HCT116 (cell line): ENCODE results near the gene NIM1K. TPM values are rescaled to one million over a fixed set of nuclear protein-coding genes. Genes with fewer than 3 reads are reported as not detected.

ENCODE experiments used
- ATAC-seq: fragments of 200-7000 bp; cut with Tn5 transposase; 2 replicates; pipeline ENCODE4 v1.9.1; 2020; ENCODE audit warnings: mild to moderate bottlenecking, moderate library complexity
- BruUV-seq: library from RNA; stranded (reverse); fragments of 400-500 nt; replicated peaks from 2 replicates; lab custom pipeline; 2021; lab: Mats Ljungman, UMichigan
- CTCF ChIA-PET: fragments of 300-600 bp; sonication (Branson Sonifier 250); formaldehyde crosslinking; loops from one replicate; lab custom pipeline; 2021; ENCODE audit warnings: antibody characterized with exemption; lab: Charles Lee
- POLR2A ChIA-PET: fragments of 300-600, 350-600 bp; sonication (Branson Sonifier 250); formaldehyde crosslinking; loops from one replicate; lab custom pipeline; 2021; ENCODE audit warnings: antibody characterized with exemption; lab: Charles Lee
- RAD21 ChIA-PET, 2 experiments: fragments of 300-600 bp; sonication (Branson Sonifier 250); formaldehyde crosslinking; loops; one replicate each; lab custom pipeline; 2023; ENCODE audit warnings: low total read pairs in 2 of 2; ENCODE audit not compliant: uncharacterized antibody in 2 of 2, unreplicated experiment in 2 of 2, low non-redundant PET in 1 of 2; lab: Charles Lee
- DNase-seq: peaks from one replicate; pipeline ENCODE4 v3.0.0-alpha.2; 2010; ENCODE audit warnings: low read depth, low spot score
- H2AFZ ChIP-seq: fragments of 200-600 bp; shearing (Covaris generic), sonication (generic); 2 replicates; pipeline ENCODE4 v1.6.1; 2017; ENCODE audit warnings: low read depth, mixed run types, mixed read lengths, antibody characterized with exemption, low read length; ENCODE audit not compliant: poor library complexity, severe bottlenecking
- H3K27ac ChIP-seq: 2 replicates; pipeline ENCODE4 v1.5.1; 2012; ENCODE audit warnings: low read depth, low read length
- H3K27me3 ChIP-seq: fragments of 200-600 bp; sonication (generic); 2 replicates; pipeline ENCODE4 v1.6.1; 2016; ENCODE audit warnings: mixed run types, low read length, mixed read lengths; ENCODE audit not compliant: insufficient read depth
- H3K36me3 ChIP-seq, 2 experiments: fragments of 200-500 bp in 1 of 2; fragments of 200-600 bp in 1 of 2; sonication (Bioruptor generic) in 1 of 2; sonication (generic) in 1 of 2; 2 replicates each; pipeline versions ENCODE4 v1.5.1 to v1.6.1; 2014 to 2016; ENCODE audit warnings: low read length in 2 of 2, inconsistent platforms in 1 of 2, mixed read lengths in 1 of 2, mixed run types in 1 of 2; ENCODE audit not compliant: insufficient read depth in 2 of 2, control insufficient read depth in 1 of 2
- H3K4me1 ChIP-seq, 2 experiments: fragments of 200-600 bp in 1 of 2; sonication (generic) in 1 of 2; 2 replicates each; pipeline versions ENCODE4 v1.5.1 to v1.6.1; 2012 to 2017; ENCODE audit warnings: low read length in 2 of 2, inconsistent platforms in 1 of 2, mild to moderate bottlenecking in 1 of 2, mixed read lengths in 1 of 2, mixed run types in 1 of 2, moderate library complexity in 1 of 2; ENCODE audit not compliant: insufficient read depth in 2 of 2, control insufficient read depth in 1 of 2
- H3K4me2 ChIP-seq: fragments of 200-600 bp; sonication (generic); 2 replicates; pipeline ENCODE4 v1.6.1; 2017; ENCODE audit warnings: mixed run types, low read length, mixed read lengths
- H3K4me3 ChIP-seq, 2 experiments: fragments of 200-600 bp in 1 of 2; sonication (generic) in 1 of 2; replicated peaks in 1 of 2; 2 replicates each; pipeline ENCODE4 v1.5.1; 2011 to 2016; ENCODE audit warnings: low read length in 2 of 2, control low read depth in 1 of 2, low read depth in 1 of 2, mild to moderate bottlenecking in 1 of 2, mixed read lengths in 1 of 2, mixed run types in 1 of 2
- H3K79me2 ChIP-seq: fragments of 200-600 bp; sonication (generic); 2 replicates; pipeline ENCODE4 v1.6.1; 2017; ENCODE audit warnings: mild to moderate bottlenecking, mixed run types, low read length, moderate library complexity, mixed read lengths; ENCODE audit not compliant: insufficient read depth
- H3K9ac ChIP-seq: fragments of 200-600 bp; sonication (generic); 2 replicates; pipeline ENCODE4 v1.6.1; 2016; ENCODE audit warnings: low read length, mixed read lengths
- H3K9me2 ChIP-seq: fragments of 200-600 bp; sonication (generic), shearing (Covaris generic); 2 replicates; pipeline ENCODE4 v1.6.1; 2017; ENCODE audit warnings: mixed run types, mild to moderate bottlenecking, moderate library complexity; ENCODE audit not compliant: insufficient read depth
- H3K9me3 ChIP-seq, 2 experiments: fragments of 200-500 bp in 1 of 2; fragments of 200-600 bp in 1 of 2; sonication (Bioruptor generic) in 1 of 2; sonication (generic) in 1 of 2; 2 replicates each; pipeline ENCODE4 v1.6.1; 2014 to 2017; ENCODE audit warnings: low read length in 2 of 2, mixed read lengths in 2 of 2, inconsistent platforms in 1 of 2, low read depth in 1 of 2, mild to moderate bottlenecking in 1 of 2, mixed run types in 1 of 2, moderate library complexity in 1 of 2; ENCODE audit not compliant: control insufficient read depth in 1 of 2, insufficient read depth in 1 of 2
- H4K20me1 ChIP-seq: fragments of 200-600 bp; sonication (generic), shearing (Covaris generic); 2 replicates; pipeline ENCODE4 v1.6.1; 2017; ENCODE audit warnings: mixed run types, mild to moderate bottlenecking, moderate library complexity; ENCODE audit not compliant: insufficient read depth
- CBX3 ChIP-seq: IDR thresholded peaks from 2 replicates; pipeline ENCODE4 v1.6.1; 2012; ENCODE audit warnings: low read depth
- EGR1 ChIP-seq: IDR thresholded peaks from 2 replicates; pipeline ENCODE4 v1.6.1; 2012; ENCODE audit warnings: low read depth
- EZH2 ChIP-seq: fragments of 200-600 bp; sonication (generic); IDR thresholded peaks from 2 replicates; pipeline ENCODE4 v1.6.1; 2017; ENCODE audit warnings: antibody characterized with exemption, mixed run types
- EZH2phosphoT487 ChIP-seq: fragments of 200-600 bp; IDR thresholded peaks from 2 replicates; pipeline ENCODE4 v1.6.1; 2018; ENCODE audit warnings: antibody characterized with exemption, borderline replicate concordance
- FOSL1 ChIP-seq: IDR thresholded peaks from 2 replicates; pipeline ENCODE4 v1.6.1; 2012; ENCODE audit warnings: low read depth
- POLR2A ChIP-seq: IDR thresholded peaks from 2 replicates; pipeline ENCODE4 v1.7.0; 2011; ENCODE audit warnings: borderline replicate concordance; ENCODE audit not compliant: insufficient read depth, insufficient read length; ENCODE audit errors: extremely low read depth
- POLR2AphosphoS5 ChIP-seq: IDR thresholded peaks from 2 replicates; pipeline ENCODE4 v1.6.1; 2011; ENCODE audit warnings: mild to moderate bottlenecking, low read depth, low read length, moderate library complexity
- SRF ChIP-seq: IDR thresholded peaks from 2 replicates; pipeline ENCODE4 v1.6.1; 2012; ENCODE audit warnings: low read depth
- TCF7L2 ChIP-seq: IDR thresholded peaks from 2 replicates; pipeline ENCODE4 v1.7.0; 2011; ENCODE audit warnings: borderline replicate concordance, inconsistent platforms; ENCODE audit not compliant: insufficient read depth, insufficient read length; ENCODE audit errors: extremely low read depth
- YY1 ChIP-seq: IDR thresholded peaks from 2 replicates; pipeline ENCODE4 v1.6.1; 2011; ENCODE audit warnings: low read length, low read depth, moderate library complexity, mild to moderate bottlenecking; ENCODE audit not compliant: insufficient replicate concordance; ENCODE audit errors: extremely low read depth
- ZFX ChIP-seq: fragments of 450-650 bp; IDR thresholded peaks from 2 replicates; pipeline ENCODE4 v1.6.1; 2017
- ZNF274 ChIP-seq: fragments of 200-500 bp; sonication (Bioruptor generic); IDR thresholded peaks from 2 replicates; pipeline ENCODE4 v1.6.1; 2014; ENCODE audit warnings: mild to moderate bottlenecking, low read depth, low read length, inconsistent platforms
- intact Hi-C: fragments of 100-400 bp; cut with micrococcal nuclease; formaldehyde crosslinking; loops from 2 replicates; pipeline ENCODE4 v1.10.0; 2022
- total RNA-seq: library from RNA; stranded (reverse); gene quantifications from one replicate; pipeline ENCODE4 v1.2.1, GENCODE V29; 2021; ENCODE audit not compliant: unreplicated experiment
- TF ChIP-seq, protein P1 (sequence below), 3 experiments: fragments of 200-600 bp in 1 of 3; sonication (generic) in 1 of 3; IDR thresholded peaks in 2 of 3; conservative IDR thresholded peaks in 1 of 3; 2 replicates each; pipeline ENCODE4 v1.5.1; 2012 to 2017; ENCODE audit warnings: low read depth in 2 of 3, low read length in 2 of 3, antibody characterized with exemption in 1 of 3, borderline replicate concordance in 1 of 3, control low read depth in 1 of 3, mild to moderate bottlenecking in 1 of 3, mixed read lengths in 1 of 3, mixed run types in 1 of 3, moderate library complexity in 1 of 3; ENCODE audit not compliant: insufficient read depth in 1 of 3
- TF ChIP-seq, protein P2 (sequence below): IDR thresholded peaks from 2 replicates; pipeline ENCODE4 v1.6.1; 2012

NIM1K gene
- total RNA-seq, 1 experiment from 2014 or later = 0.44 TPM

DNA sequence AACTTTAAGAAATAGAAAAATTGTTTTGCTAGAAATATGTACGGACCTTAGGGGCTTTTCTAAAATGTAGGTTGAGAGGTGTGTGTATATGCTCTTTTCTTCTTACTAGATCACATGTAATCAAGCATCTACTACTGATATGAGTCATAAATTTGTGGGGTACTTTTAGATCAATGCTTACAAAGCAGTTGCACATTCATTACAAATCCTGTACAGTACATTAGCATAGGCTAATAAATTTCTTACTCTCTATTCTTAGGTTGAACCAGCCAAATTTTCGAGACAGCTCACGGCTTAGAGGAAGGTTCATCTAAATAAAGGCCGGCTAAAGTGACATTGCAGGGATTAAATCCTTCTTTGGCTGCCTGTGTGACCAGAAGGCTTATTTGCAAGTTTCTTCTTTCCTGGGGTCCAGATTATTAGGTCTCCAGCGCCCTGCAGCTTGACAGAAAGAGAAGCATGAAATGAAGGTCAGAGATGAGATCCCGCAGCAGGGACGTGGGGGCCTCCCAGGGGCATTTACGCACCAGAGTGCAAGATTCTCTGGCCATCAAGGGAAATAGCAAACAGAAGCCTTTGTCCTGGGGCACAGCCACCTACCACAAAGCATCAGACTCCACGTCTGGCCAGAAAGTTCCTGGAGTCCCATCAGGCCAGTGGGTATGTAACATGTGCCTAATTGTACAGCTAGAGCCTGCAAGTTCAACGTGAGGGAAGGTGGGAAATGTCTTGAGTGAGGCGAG lies 53.0 kb downstream of the NIM1K start:
- POLR2A ChIA-PET = no interaction called here
- no TSS peak for BruUV-seq
- no peaks in the 10 kb centered on the region for H3K9me2 ChIP-seq
- no peak overlapping the region for H3K9ac ChIP-seq
- no peak overlapping the region for H3K4me2 ChIP-seq
- intact Hi-C loops = no loop called here
- no peaks in the 10 kb centered on the region for H3K27me3 ChIP-seq
- H3K4me1 ChIP-seq = no peaks in the 10 kb centered on the region
- H3K79me2 ChIP-seq = no peaks in the 10 kb centered on the region
- no peak for DNase-seq
- no peak overlapping the region for H3K4me3 ChIP-seq
- RAD21 ChIA-PET = no interaction called here
- TF ChIP-seq CBX3 = no peak
- no peak for TF ChIP-seq TCF7L2
- TF ChIP-seq SRF = no peak
- no peak for TF ChIP-seq YY1
- TF ChIP-seq, protein P1, sequence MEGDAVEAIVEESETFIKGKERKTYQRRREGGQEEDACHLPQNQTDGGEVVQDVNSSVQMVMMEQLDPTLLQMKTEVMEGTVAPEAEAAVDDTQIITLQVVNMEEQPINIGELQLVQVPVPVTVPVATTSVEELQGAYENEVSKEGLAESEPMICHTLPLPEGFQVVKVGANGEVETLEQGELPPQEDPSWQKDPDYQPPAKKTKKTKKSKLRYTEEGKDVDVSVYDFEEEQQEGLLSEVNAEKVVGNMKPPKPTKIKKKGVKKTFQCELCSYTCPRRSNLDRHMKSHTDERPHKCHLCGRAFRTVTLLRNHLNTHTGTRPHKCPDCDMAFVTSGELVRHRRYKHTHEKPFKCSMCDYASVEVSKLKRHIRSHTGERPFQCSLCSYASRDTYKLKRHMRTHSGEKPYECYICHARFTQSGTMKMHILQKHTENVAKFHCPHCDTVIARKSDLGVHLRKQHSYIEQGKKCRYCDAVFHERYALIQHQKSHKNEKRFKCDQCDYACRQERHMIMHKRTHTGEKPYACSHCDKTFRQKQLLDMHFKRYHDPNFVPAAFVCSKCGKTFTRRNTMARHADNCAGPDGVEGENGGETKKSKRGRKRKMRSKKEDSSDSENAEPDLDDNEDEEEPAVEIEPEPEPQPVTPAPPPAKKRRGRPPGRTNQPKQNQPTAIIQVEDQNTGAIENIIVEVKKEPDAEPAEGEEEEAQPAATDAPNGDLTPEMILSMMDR (IDR thresholded peaks at IDR 0.05 in 2 of 3, conservative IDR thresholded peaks at IDR 0.05 in 1 of 3; ENCODE audit: borderline replicate concordance in 1 of 3, insufficient read depth in 1 of 3, low read depth in 2 of 3, low read length in 2 of 3) = no peak
- TF ChIP-seq, protein P2, sequence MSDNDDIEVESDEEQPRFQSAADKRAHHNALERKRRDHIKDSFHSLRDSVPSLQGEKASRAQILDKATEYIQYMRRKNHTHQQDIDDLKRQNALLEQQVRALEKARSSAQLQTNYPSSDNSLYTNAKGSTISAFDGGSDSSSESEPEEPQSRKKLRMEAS = no peak
- TF ChIP-seq POLR2A = no peak
- TF ChIP-seq ZNF274 = no peak
- TF ChIP-seq FOSL1 = no peak
- no peak for TF ChIP-seq EZH2
- TF ChIP-seq EZH2phosphoT487 = no peak
- TF ChIP-seq ZFX = no peak
- no peak for TF ChIP-seq EGR1
- no peak for TF ChIP-seq POLR2AphosphoS5
- H3K9me3 ChIP-seq = no peaks in the 10 kb centered on the region
- no peak for ATAC-seq
- no peaks in the 10 kb centered on the region for H3K36me3 ChIP-seq
- H4K20me1 ChIP-seq = no peaks in the 10 kb centered on the region
- no peak overlapping the region for H2AFZ ChIP-seq
- H3K27ac ChIP-seq = no peak overlapping the region
- CTCF ChIA-PET = no interaction called here
